Muscle of leg (tissue), 16 donors: ENCODE results near the gene NPTN. TPM values are rescaled to one million over a fixed set of nuclear protein-coding genes. Genes with fewer than 3 reads are reported as not detected.

Experiments
- DNase-seq: peaks from one replicate; pipeline ENCODE4 v3.0.0; 2013
- H3K27ac ChIP-seq: one replicate; pipeline ENCODE4 v1.5.1; 2013; ENCODE audit warnings: mild to moderate bottlenecking, low read length, control low read depth
- H3K27me3 ChIP-seq: one replicate; pipeline ENCODE4 v1.6.1; 2013; ENCODE audit warnings: low read length; ENCODE audit not compliant: control insufficient read depth, insufficient read depth
- H3K36me3 ChIP-seq: one replicate; pipeline ENCODE4 v1.6.1; 2013; ENCODE audit warnings: low read length; ENCODE audit not compliant: control insufficient read depth, insufficient read depth
- H3K4me1 ChIP-seq: one replicate; pipeline ENCODE4 v1.6.1; 2013; ENCODE audit warnings: low read length; ENCODE audit not compliant: control insufficient read depth, insufficient read depth
- H3K4me3 ChIP-seq: one replicate; pipeline ENCODE4 v1.5.1; 2013; ENCODE audit warnings: low read length, control low read depth
- H3K9me3 ChIP-seq: replicated peaks from 2 replicates; pipeline ENCODE4 v1.6.1; 2013; ENCODE audit warnings: low read depth, low read length; ENCODE audit not compliant: control insufficient read depth
- WGBS: methylation state at CpG from one replicate; pipeline ENCODE4 v1.1.5; 2013; ENCODE audit warnings: missing lambda C conversion rate; ENCODE audit not compliant: insufficient coverage; 5-methylcytosine and 5-hydroxymethylcytosine counted together
- long read RNA-seq, 11 donors: transcript quantifications; one replicate each; lab custom pipeline, GENCODE V29; 2026
- polyA plus RNA-seq, 8 donors: library from polyadenylated mRNA; unstranded; fragments of 120-200 nt; gene quantifications; one replicate each; pipeline versions ENCODE4 v1.2.1 to v1.2.3, GENCODE V29; 2013; ENCODE audit warnings: inconsistent platforms in 1 of 8, low replicate concordance in 1 of 8; ENCODE audit not compliant: insufficient read length in 8 of 8, insufficient read depth in 1 of 8
- total RNA-seq: library from RNA; stranded (reverse); fragments of 120-200 nt; gene quantifications from one replicate; pipeline ENCODE4 v1.2.4, GENCODE V29; 2013

Gene NPTN
- total RNA-seq (78.7 TPM), polyA plus RNA-seq (10 to 100 TPM; 64.8 to 96.4 (median 85.3) TPM)
- long read RNA-seq, donor 1, transcript NPTN-202 (8 exons, 2,817 nt), result major isoform, 13 of 24 reads
- long read RNA-seq, donor 1, partial matches to known transcripts, result 0 of 24 reads
- long read RNA-seq, donor 1, other reads (novel, unspliced or antisense), result 8 of 24 reads
- long read RNA-seq, donor 2, result 0 reads
- long read RNA-seq, donor 3, transcript NPTN-202 (8 exons, 2,817 nt), result major isoform, 26 of 43 reads
- long read RNA-seq, donor 3, partial matches to known transcripts, result 7 of 43 reads
- long read RNA-seq, donor 3, other reads (novel, unspliced or antisense), result 7 of 43 reads
- long read RNA-seq, donor 4, transcript NPTN-202 (8 exons, 2,817 nt), result major isoform, 13 of 25 reads
- long read RNA-seq, donor 4, partial matches to known transcripts, result 10 of 25 reads
- long read RNA-seq, donor 4, other reads (novel, unspliced or antisense), result 0 of 25 reads
- long read RNA-seq, donor 5, transcript NPTN-202 (8 exons, 2,817 nt), result major isoform, 58 of 89 reads
- long read RNA-seq, donor 5, partial matches to known transcripts, result 15 of 89 reads
- long read RNA-seq, donor 5, other reads (novel, unspliced or antisense), result 10 of 89 reads
- long read RNA-seq, donor 6, transcript NPTN-202 (8 exons, 2,817 nt), result major isoform, 19 of 33 reads
- long read RNA-seq, donor 6, partial matches to known transcripts, result 5 of 33 reads
- long read RNA-seq, donor 6, other reads (novel, unspliced or antisense), result 5 of 33 reads
- long read RNA-seq, donor 7, transcript NPTN-202 (8 exons, 2,817 nt), result major isoform, 24 of 36 reads
- long read RNA-seq, donor 7, partial matches to known transcripts, result 0 of 36 reads
- long read RNA-seq, donor 7, other reads (novel, unspliced or antisense), result 8 of 36 reads
- long read RNA-seq, donor 8, transcript NPTN-202 (8 exons, 2,817 nt), result major isoform, 12 of 13 reads
- long read RNA-seq, donor 8, partial matches to known transcripts, result 0 of 13 reads
- long read RNA-seq, donor 8, other reads (novel, unspliced or antisense), result 0 of 13 reads
- long read RNA-seq, donor 9, transcript NPTN-202 (8 exons, 2,817 nt), result major isoform, 10 of 20 reads
- long read RNA-seq, donor 9, partial matches to known transcripts, result 7 of 20 reads
- long read RNA-seq, donor 9, other reads (novel, unspliced or antisense), result 0 of 20 reads
- long read RNA-seq, donor 10, transcript NPTN-202 (8 exons, 2,817 nt), result major isoform, 37 of 43 reads
- long read RNA-seq, donor 10, partial matches to known transcripts, result 0 of 43 reads
- long read RNA-seq, donor 10, other reads (novel, unspliced or antisense), result 5 of 43 reads
- long read RNA-seq, donor 11, transcript NPTN-202 (8 exons, 2,817 nt), result major isoform, 30 of 39 reads
- long read RNA-seq, donor 11, partial matches to known transcripts, result 7 of 39 reads
- long read RNA-seq, donor 11, other reads (novel, unspliced or antisense), result 0 of 39 reads

- peaks cover 11% of the 10 kb centered on the region for H3K4me1 ChIP-seq
Measured at GRCh38 chr15:73633111-73633990, at the start of gene NPTN. TSS of gene NPTN (minus strand) at chr15:73633389. CDS start at chr15:73633215, 174 bp downstream.

GRCh38 chr15:73682600-73683090 lies 49.5 kb upstream of the NPTN start:
- Histone ChIP-seq H3K27ac (no peak overlapping the region), H3K9me3 (no peaks in the 10 kb centered on the region), H3K4me3 (no peak overlapping the region), H3K36me3 (no peaks in the 10 kb centered on the region), H3K27me3 (no peaks in the 10 kb centered on the region), H3K4me1 (peaks cover 43% of the 10 kb centered on the region)
- WGBS, result 60% methylated on average over 11 of the region's 14 CpGs
- DNase-seq, result peak; percentile 53

More at GRCh38 chr15:73633111-73633990, at the start of gene NPTN:
- Histone ChIP-seq H3K4me3 (peak within 1 kb of the TSS; percentile 94), H3K27ac (peak within 1 kb of the TSS; percentile 82), H3K36me3 (no peaks in the 10 kb centered on the region), H3K9me3 (no peaks in the 10 kb centered on the region), H3K27me3 (no peaks in the 10 kb centered on the region)
- WGBS, result under 1% methylated on average over 45 of the region's 62 CpGs
- DNase-seq, result peak; percentile 99

GRCh38 chr15:73681856-73682599 lies 48.8 kb upstream of the NPTN start:
- no peak for DNase-seq
- H3K27me3 ChIP-seq, result no peaks in the 10 kb centered on the region
- 77% methylated on average over 1 of the region's 3 CpGs for WGBS
- H3K27ac ChIP-seq, result no peak overlapping the region
- no peaks in the 10 kb centered on the region for H3K9me3 ChIP-seq
- H3K4me3 ChIP-seq, result no peak overlapping the region
- no peaks in the 10 kb centered on the region for H3K36me3 ChIP-seq
- peaks cover 40% of the 10 kb centered on the region for H3K4me1 ChIP-seq

GRCh38 chr15:73681063-73681462 lies 47.9 kb upstream of the NPTN start:
- no peak overlapping the region for H3K4me3 ChIP-seq
- no peak overlapping the region for H3K27ac ChIP-seq
- no peaks in the 10 kb centered on the region for H3K36me3 ChIP-seq
- H3K4me1 ChIP-seq, result peaks cover 30% of the 10 kb centered on the region
- no CpG with 5 or more reads among the region's 3 CpGs for WGBS
- H3K27me3 ChIP-seq, result no peaks in the 10 kb centered on the region
- H3K9me3 ChIP-seq, result no peaks in the 10 kb centered on the region
- no peak for DNase-seq

- WGBS, result no CpG with 5 or more reads among the region's 2 CpGs
- H3K36me3 ChIP-seq, result no peaks in the 10 kb centered on the region
- H3K9me3 ChIP-seq, result no peaks in the 10 kb centered on the region
- no peak overlapping the region for H3K4me3 ChIP-seq
- no peak overlapping the region for H3K27ac ChIP-seq
- H3K27me3 ChIP-seq, result no peaks in the 10 kb centered on the region
- peaks cover 25% of the 10 kb centered on the region for H3K4me1 ChIP-seq
- DNase-seq, result no peak
Measured at GRCh38 chr15:73680549-73680948, 47.4 kb upstream of the NPTN start.

- Histone ChIP-seq H3K4me1 (peaks cover 21% of the 10 kb centered on the region), H3K27ac (no peak overlapping the region), H3K36me3 (no peaks in the 10 kb centered on the region), H3K9me3 (no peaks in the 10 kb centered on the region), H3K27me3 (no peaks in the 10 kb centered on the region), H3K4me3 (no peak overlapping the region)
- DNase-seq, result no peak
- WGBS, result 86% methylated on average over 5 of the region's 6 CpGs
Measured at GRCh38 chr15:73679964-73680363, 46.8 kb upstream of the NPTN start.

- Histone ChIP-seq H3K27ac (no peak overlapping the region), H3K36me3 (no peaks in the 10 kb centered on the region), H3K9me3 (no peaks in the 10 kb centered on the region), H3K4me3 (no peak overlapping the region), H3K4me1 (peaks cover 21% of the 10 kb centered on the region), H3K27me3 (no peaks in the 10 kb centered on the region)
- 60% methylated on average over 1 of the region's 3 CpGs for WGBS
- no peak for DNase-seq
Measured at GRCh38 chr15:73679180-73679579, 46.0 kb upstream of the NPTN start.

GRCh38 chr15:73678498-73678897 lies 45.3 kb upstream of the NPTN start:
- H3K36me3 ChIP-seq, result no peaks in the 10 kb centered on the region
- WGBS, result 72% methylated on average over 3 of the region's 3 CpGs
- H3K27me3 ChIP-seq, result no peaks in the 10 kb centered on the region

More at GRCh38 chr15:73678498-73678897, 45.3 kb upstream of the NPTN start:
- peaks cover 17% of the 10 kb centered on the region for H3K4me1 ChIP-seq
- H3K4me3 ChIP-seq, result no peak overlapping the region
- no peak for DNase-seq
- H3K27ac ChIP-seq, result no peak overlapping the region
- H3K9me3 ChIP-seq, result no peaks in the 10 kb centered on the region
